Loucy (cell line): ENCODE data around the gene TNNT2.

Experiments
- H2AFZ ChIP-seq: fragments of 200-600 bp; sonication (generic); 2 replicates; pipeline ENCODE4 v1.6.0; 2016; ENCODE audit warnings: antibody characterized with exemption, mild to moderate bottlenecking, low read length, moderate library complexity
- H3F3A ChIP-seq: fragments of 200-600 bp; 2 replicates; pipeline ENCODE4 v1.6.0; 2016; ENCODE audit warnings: antibody characterized with exemption, low read depth, mild to moderate bottlenecking
- H3K27me3 ChIP-seq: fragments of 200-600 bp; sonication (generic); 2 replicates; pipeline ENCODE4 v1.6.1; 2014; ENCODE audit warnings: low read length, mild to moderate bottlenecking; ENCODE audit not compliant: insufficient read depth, poor library complexity, severe bottlenecking
- H3K36me3 ChIP-seq: fragments of 200-600 bp; sonication (generic); 2 replicates; pipeline ENCODE4 v1.6.1; 2016; ENCODE audit warnings: low read length; ENCODE audit not compliant: insufficient read depth
- H3K4me1 ChIP-seq: fragments of 200-600 bp; sonication (generic); 2 replicates; pipeline ENCODE4 v1.5.1; 2014; ENCODE audit warnings: low read length, mild to moderate bottlenecking; ENCODE audit not compliant: insufficient read depth, poor library complexity, severe bottlenecking
- H3K4me2 ChIP-seq: fragments of 200-600 bp; sonication (generic); 2 replicates; pipeline ENCODE4 v1.6.0; 2014; ENCODE audit warnings: antibody characterized with exemption, low read length, low read depth, mild to moderate bottlenecking; ENCODE audit not compliant: poor library complexity, severe bottlenecking
- H3K4me3 ChIP-seq: fragments of 200-600 bp; sonication (generic); 2 replicates; pipeline ENCODE4 v1.5.1; 2014; ENCODE audit warnings: low read length, mild to moderate bottlenecking, mixed read lengths; ENCODE audit not compliant: poor library complexity, severe bottlenecking
- H3K79me2 ChIP-seq: fragments of 200-600 bp; sonication (generic); 2 replicates; pipeline ENCODE4 v1.6.1; 2014; ENCODE audit warnings: low read length; ENCODE audit not compliant: insufficient read depth
- H3K9ac ChIP-seq: fragments of 200-600 bp; sonication (generic); 2 replicates; pipeline ENCODE4 v1.6.0; 2014; ENCODE audit warnings: mild to moderate bottlenecking, low read depth, low read length, moderate library complexity; ENCODE audit not compliant: poor library complexity, severe bottlenecking
- H3K9me2 ChIP-seq: fragments of 200-600 bp; sonication (generic); replicated peaks from 2 replicates; pipeline ENCODE4 v1.6.1; 2016; ENCODE audit warnings: low read depth, low read length, mixed read lengths
- H3K9me3 ChIP-seq: fragments of 200-600 bp; sonication (generic); 2 replicates; pipeline ENCODE4 v1.6.1; 2014; ENCODE audit warnings: mild to moderate bottlenecking, antibody characterized with exemption, low read length, low read depth; ENCODE audit not compliant: insufficient read depth
- H4K20me1 ChIP-seq: fragments of 200-600 bp; sonication (generic); 2 replicates; pipeline ENCODE4 v1.6.0; 2014; ENCODE audit warnings: antibody characterized with exemption, low read length, mild to moderate bottlenecking; ENCODE audit not compliant: insufficient read depth, poor library complexity, severe bottlenecking
- CTCF ChIP-seq: fragments of 200-600 bp; sonication (generic); conservative IDR thresholded peaks from 2 replicates; pipeline ENCODE4 v1.5.1; 2014; ENCODE audit warnings: mild to moderate bottlenecking, antibody characterized with exemption, low read length
- EZH2phosphoT487 ChIP-seq: fragments of 200-600 bp; IDR thresholded peaks from 2 replicates; pipeline ENCODE4 v1.6.1; 2018; ENCODE audit warnings: antibody characterized with exemption, mild to moderate bottlenecking, moderate library complexity, borderline replicate concordance

TNNT2 gene

GRCh38 chr1:201377611-201378092, at the start of gene TNNT2:
Gene TNNT2 (minus strand): TSS chr1:201377680. CDS start chr1:201373254, 4,426 bp downstream.
- no peak for TF ChIP-seq EZH2phosphoT487
- no peak for TF ChIP-seq CTCF
- Histone ChIP-seq H3F3A (no peaks in the 10 kb centered on the region), H3K4me2 (no peak within 1 kb of the TSS), H3K36me3 (no peaks in the 10 kb centered on the region), H2AFZ (no peak within 1 kb of the TSS), H4K20me1 (no peaks in the 10 kb centered on the region), H3K4me3 (no peak within 1 kb of the TSS), H3K79me2 (no peaks in the 10 kb centered on the region), H3K27me3 (no peaks in the 10 kb centered on the region), H3K4me1 (no peaks in the 10 kb centered on the region), H3K9ac (no peak within 1 kb of the TSS), H3K9me2 (no peaks in the 10 kb centered on the region), H3K9me3 (no peaks in the 10 kb centered on the region)

GRCh38 chr1:201426479-201427310, 49.2 kb upstream of the TNNT2 start:
- Histone ChIP-seq H2AFZ (no peak overlapping the region), H3K4me1 (no peaks in the 10 kb centered on the region), H3K9me3 (no peaks in the 10 kb centered on the region), H3K9me2 (no peaks in the 10 kb centered on the region), H3K4me2 (no peak overlapping the region), H3K79me2 (no peaks in the 10 kb centered on the region), H3K36me3 (no peaks in the 10 kb centered on the region), H3K27me3 (no peaks in the 10 kb centered on the region), H4K20me1 (no peaks in the 10 kb centered on the region), H3F3A (no peaks in the 10 kb centered on the region), H3K9ac (no peak overlapping the region), H3K4me3 (no peak overlapping the region)
- no peak for TF ChIP-seq EZH2phosphoT487
- no peak for TF ChIP-seq CTCF

- Histone ChIP-seq H3K79me2 (no peaks in the 10 kb centered on the region), H3F3A (no peaks in the 10 kb centered on the region), H3K4me3 (no peak overlapping the region), H3K4me2 (no peak overlapping the region), H2AFZ (no peak overlapping the region), H3K9ac (no peak overlapping the region), H3K4me1 (no peaks in the 10 kb centered on the region), H4K20me1 (no peaks in the 10 kb centered on the region), H3K9me3 (no peaks in the 10 kb centered on the region), H3K9me2 (no peaks in the 10 kb centered on the region), H3K36me3 (no peaks in the 10 kb centered on the region), H3K27me3 (no peaks in the 10 kb centered on the region)
- TF ChIP-seq CTCF (no peak), EZH2phosphoT487 (no peak)
Observed at GRCh38 chr1:201424146-201424545, 46.7 kb upstream of the TNNT2 start.
